A673 (cell line): Measurements from ENCODE around the gene RAB32. TPM values are rescaled to one million over a fixed set of nuclear protein-coding genes. Genes with fewer than 3 reads are reported as not detected.

Experiments used
- BruUV-seq: library from RNA; stranded (reverse); fragments of 400-500 nt; replicated peaks from 2 replicates; lab custom pipeline; 2021; lab: Mats Ljungman, UMichigan
- CTCF ChIA-PET: fragments of 300-600 bp; sonication (Branson Sonifier 250); formaldehyde crosslinking; loops from one replicate; lab custom pipeline; 2022; ENCODE audit warnings: antibody characterized with exemption; lab: Charles Lee
- POLR2A ChIA-PET: fragments of 300-600 bp; sonication (Branson Sonifier 250); formaldehyde crosslinking; loops from one replicate; lab custom pipeline; 2022; ENCODE audit warnings: antibody characterized with exemption; ENCODE audit not compliant: low non-redundant PET; lab: Charles Lee
- DNase-seq: peaks from one replicate; pipeline ENCODE4 v3.0.0-alpha.2; 2015; ENCODE audit warnings: low spot score
- H3K27ac ChIP-seq: fragments of 200-600 bp; sonication (generic); 2 replicates; pipeline ENCODE4 v1.5.1; 2016; ENCODE audit warnings: mixed run types, low read depth, mild to moderate bottlenecking, mixed read lengths, antibody characterized with exemption, low read length; ENCODE audit not compliant: poor library complexity, severe bottlenecking
- H3K27me3 ChIP-seq: fragments of 200-600 bp; sonication (generic); replicated peaks from 2 replicates; pipeline ENCODE4 v1.6.1; 2017; ENCODE audit warnings: mixed run types, low read depth, mild to moderate bottlenecking, mixed read lengths, antibody characterized with exemption, low read length; ENCODE audit not compliant: insufficient read depth, poor library complexity
- H3K36me3 ChIP-seq: fragments of 200-600 bp; sonication (generic); 2 replicates; pipeline ENCODE4 v1.6.1; 2016; ENCODE audit warnings: mixed run types, mild to moderate bottlenecking, mixed read lengths, antibody characterized with exemption, low read length; ENCODE audit not compliant: insufficient read depth, poor library complexity, severe bottlenecking
- H3K4me1 ChIP-seq: fragments of 200-600 bp; sonication (generic); 2 replicates; pipeline ENCODE4 v1.6.1; 2017; ENCODE audit warnings: mixed run types, mild to moderate bottlenecking, mixed read lengths, antibody characterized with exemption, low read length; ENCODE audit not compliant: insufficient read depth, poor library complexity, severe bottlenecking
- H3K4me3 ChIP-seq: fragments of 200-600 bp; sonication (generic); 2 replicates; pipeline ENCODE4 v1.5.1; 2016; ENCODE audit warnings: low read depth, mixed run types, mild to moderate bottlenecking, mixed read lengths, low read length; ENCODE audit not compliant: poor library complexity, severe bottlenecking
- H3K9me3 ChIP-seq: fragments of 200-600 bp; sonication (generic); 2 replicates; pipeline ENCODE4 v1.6.1; 2016; ENCODE audit warnings: mixed run types, low read depth, mild to moderate bottlenecking, mixed read lengths, antibody characterized with exemption, low read length; ENCODE audit not compliant: poor library complexity, severe bottlenecking
- EZH2 ChIP-seq: fragments of 200-600 bp; sonication (generic); IDR thresholded peaks from 2 replicates; pipeline ENCODE4 v1.6.1; 2017; ENCODE audit warnings: borderline replicate concordance, low read depth, mild to moderate bottlenecking, mixed read lengths, antibody characterized with exemption, low read length; ENCODE audit not compliant: poor library complexity, severe bottlenecking
- intact Hi-C: fragments of 100-400 bp; cut with micrococcal nuclease; formaldehyde crosslinking; loops from one replicate; pipeline ENCODE4 v1.10.0; 2022; ENCODE audit not compliant: unreplicated experiment
- total RNA-seq: library from RNA; stranded (reverse); gene quantifications from 2 replicates; pipeline ENCODE4 v1.2.3, GENCODE V29; 2021
- TF ChIP-seq, protein P1 (sequence below): fragments of 300-800, 200-600 bp; sonication (generic); conservative IDR thresholded peaks from 2 replicates; pipeline ENCODE4 v1.5.1; 2017; ENCODE audit warnings: low read depth, mild to moderate bottlenecking, antibody characterized with exemption, low read length, moderate library complexity, mixed read lengths

RAB32 gene
- total RNA-seq, 1 experiment from 2014 or later: 2.6 TPM

GRCh38 chr6:146594495-146594894 lies 50.9 kb downstream of the RAB32 start:
- no peak overlapping the region for H3K4me3 ChIP-seq
- TF ChIP-seq, protein P1, sequence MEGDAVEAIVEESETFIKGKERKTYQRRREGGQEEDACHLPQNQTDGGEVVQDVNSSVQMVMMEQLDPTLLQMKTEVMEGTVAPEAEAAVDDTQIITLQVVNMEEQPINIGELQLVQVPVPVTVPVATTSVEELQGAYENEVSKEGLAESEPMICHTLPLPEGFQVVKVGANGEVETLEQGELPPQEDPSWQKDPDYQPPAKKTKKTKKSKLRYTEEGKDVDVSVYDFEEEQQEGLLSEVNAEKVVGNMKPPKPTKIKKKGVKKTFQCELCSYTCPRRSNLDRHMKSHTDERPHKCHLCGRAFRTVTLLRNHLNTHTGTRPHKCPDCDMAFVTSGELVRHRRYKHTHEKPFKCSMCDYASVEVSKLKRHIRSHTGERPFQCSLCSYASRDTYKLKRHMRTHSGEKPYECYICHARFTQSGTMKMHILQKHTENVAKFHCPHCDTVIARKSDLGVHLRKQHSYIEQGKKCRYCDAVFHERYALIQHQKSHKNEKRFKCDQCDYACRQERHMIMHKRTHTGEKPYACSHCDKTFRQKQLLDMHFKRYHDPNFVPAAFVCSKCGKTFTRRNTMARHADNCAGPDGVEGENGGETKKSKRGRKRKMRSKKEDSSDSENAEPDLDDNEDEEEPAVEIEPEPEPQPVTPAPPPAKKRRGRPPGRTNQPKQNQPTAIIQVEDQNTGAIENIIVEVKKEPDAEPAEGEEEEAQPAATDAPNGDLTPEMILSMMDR: no peak
- no peak for TF ChIP-seq EZH2
- CTCF ChIA-PET: no interaction called here
- intact Hi-C loops: no loop called here
- no peak overlapping the region for H3K27ac ChIP-seq
- H3K9me3 ChIP-seq: no peaks in the 10 kb centered on the region
- no peak for DNase-seq
- no peaks in the 10 kb centered on the region for H3K27me3 ChIP-seq
- H3K4me1 ChIP-seq: no peaks in the 10 kb centered on the region
- POLR2A ChIA-PET: interaction anchor here (0.5 kb wide), 1 partner anchor 1142 kb away, joined by 6 read pairs; no protein-coding TSS in a partner anchor
- H3K36me3 ChIP-seq: no peaks in the 10 kb centered on the region
- no TSS peak for BruUV-seq

DNA sequence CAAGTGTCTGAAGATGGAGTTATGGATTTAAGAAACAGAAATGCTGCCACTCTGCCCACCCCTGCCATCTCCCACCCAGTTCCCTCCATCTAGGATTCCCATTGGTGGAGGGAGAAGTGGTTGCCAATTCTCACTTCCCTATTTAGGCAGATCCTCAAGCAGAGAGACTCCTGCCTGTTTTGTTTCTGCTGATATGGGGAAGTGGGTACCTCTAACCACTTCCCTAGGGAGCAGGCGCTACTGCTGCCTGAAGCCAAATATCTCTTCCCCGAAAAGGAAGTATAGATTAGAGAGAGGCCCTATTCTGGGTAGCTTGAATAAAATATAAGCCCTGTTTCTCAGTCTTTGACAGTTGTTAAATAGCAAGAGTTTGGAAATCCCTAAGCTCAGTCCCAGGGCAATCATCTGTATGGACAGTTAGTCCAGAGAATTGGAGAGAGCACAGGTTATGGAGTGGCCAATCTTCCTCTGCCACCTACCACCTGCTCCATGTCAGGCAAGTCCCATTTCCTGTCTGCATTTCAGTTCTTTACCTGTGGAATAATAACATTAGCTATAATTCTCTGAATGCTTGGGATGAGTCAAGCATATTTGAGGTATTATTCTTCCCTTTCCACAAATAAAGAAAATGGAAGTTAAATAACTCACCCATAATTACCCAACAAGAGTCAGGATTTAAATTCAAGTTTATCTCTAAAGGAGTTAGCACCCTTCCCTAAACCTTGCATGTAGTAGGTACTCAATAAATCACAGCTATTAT lies 52.5 kb downstream of the RAB32 start:
- POLR2A ChIA-PET: no interaction called here
- intact Hi-C loops: no loop called here

GRCh38 chr6:146598772-146599405 lies 55.3 kb downstream of the RAB32 start, which contains the start of gene ADGB:
TSS of gene ADGB (plus strand) at chr6:146598972. CDS start at chr6:146599041, 69 bp downstream.
- ChIA-PET POLR2A (no interaction called here), CTCF (no interaction called here)
- no peaks in the 10 kb centered on the region for H3K9me3 ChIP-seq

More for the DNA sequence above, 52.5 kb downstream of the RAB32 start:
- no peaks in the 10 kb centered on the region for H3K9me3 ChIP-seq
- DNase-seq: peak; percentile 18
- H3K36me3 ChIP-seq: no peaks in the 10 kb centered on the region
- H3K4me3 ChIP-seq: no peak overlapping the region
- H3K27me3 ChIP-seq: no peaks in the 10 kb centered on the region
- H3K4me1 ChIP-seq: no peaks in the 10 kb centered on the region
- CTCF ChIA-PET: no interaction called here
- TF ChIP-seq, protein P1: no peak
- TF ChIP-seq EZH2: no peak
- H3K27ac ChIP-seq: no peak overlapping the region
- BruUV-seq: no TSS peak

More at GRCh38 chr6:146598772-146599405, 55.3 kb downstream of the RAB32 start, which contains the start of gene ADGB:
- TF ChIP-seq, protein P1: no peak
- no peak for TF ChIP-seq EZH2
- Histone ChIP-seq H3K36me3 (no peaks in the 10 kb centered on the region), H3K27me3 (no peaks in the 10 kb centered on the region), H3K4me1 (no peaks in the 10 kb centered on the region), H3K27ac (no peak within 1 kb of the TSS), H3K4me3 (peak within 1 kb of the TSS; percentile 14)
- peak; percentile 17 for DNase-seq
- BruUV-seq: no TSS peak
- intact Hi-C loops: no loop called here
